ENCODE measurements around the gene GHRHR. TPM values are rescaled to one million over a fixed set of nuclear protein-coding genes. Genes with fewer than 3 reads are reported as not detected.

Gene GHRHR
- total and polyA plus RNA-seq, 2 of the 4 experiments (the other 2 are of a cell fraction): not detected

DNA sequence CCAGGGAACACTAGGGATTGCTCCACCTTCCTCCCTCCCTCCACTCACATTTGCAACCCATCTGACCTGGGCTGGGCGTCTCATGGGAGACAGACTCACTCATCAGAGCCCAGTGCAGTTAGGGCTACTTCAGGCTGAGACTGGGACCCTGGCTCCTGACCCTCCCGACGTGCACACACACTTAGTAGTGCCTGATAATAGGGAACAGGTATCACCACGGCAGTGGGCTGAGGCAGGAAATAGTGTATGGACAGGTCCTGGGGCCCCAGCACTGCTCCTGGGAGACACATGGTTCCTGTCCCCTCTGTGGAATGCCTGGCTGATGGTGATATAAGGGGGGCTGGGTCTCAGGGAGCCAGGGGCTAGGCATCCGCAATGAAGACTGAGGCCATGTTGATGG, 37.8 kb upstream of the GHRHR start:
- no peak overlapping the region for H3K4me3 ChIP-seq (ENCODE audit: insufficient read depth, low read depth, low read length)
- no peaks in the 10 kb centered on the region for H4K20me1 ChIP-seq (ENCODE audit: insufficient read depth, low read length)
- peaks cover 6% of the 10 kb centered on the region; the same call in 1 of the 2 replicates for H3K27me3 ChIP-seq (ENCODE audit: control insufficient read depth, insufficient read depth, low read length)
- CTCF ChIA-PET: no interaction called here
- no peak overlapping the region for H3K56ac ChIP-seq (ENCODE audit: extremely low read depth, insufficient read depth, low read length)
- H2BK15ac ChIP-seq (ENCODE audit: low read depth, low read length): no peak overlapping the region
- no peaks in the 10 kb centered on the region for H3K36me3 ChIP-seq (ENCODE audit: control insufficient read depth, insufficient read depth, low read length)
- no peak overlapping the region for H2BK5ac ChIP-seq (ENCODE audit: low read depth, low read length, poor library complexity, severe bottlenecking)
- no peak overlapping the region for H2BK120ac ChIP-seq (ENCODE audit: low read depth, low read length)
- peaks cover 9% of the 10 kb centered on the region for H3K4me1 ChIP-seq (ENCODE audit: control insufficient read depth, insufficient read depth, low read length)
- H2AK9ac ChIP-seq (replicated peaks; ENCODE audit: low read depth, low read length, poor library complexity): no peak overlapping the region
- no peak for TF ChIP-seq NFE2L2 (IDR thresholded peaks at IDR 0.05; ENCODE audit: low read depth, low read length)
- TF ChIP-seq, protein P1, sequence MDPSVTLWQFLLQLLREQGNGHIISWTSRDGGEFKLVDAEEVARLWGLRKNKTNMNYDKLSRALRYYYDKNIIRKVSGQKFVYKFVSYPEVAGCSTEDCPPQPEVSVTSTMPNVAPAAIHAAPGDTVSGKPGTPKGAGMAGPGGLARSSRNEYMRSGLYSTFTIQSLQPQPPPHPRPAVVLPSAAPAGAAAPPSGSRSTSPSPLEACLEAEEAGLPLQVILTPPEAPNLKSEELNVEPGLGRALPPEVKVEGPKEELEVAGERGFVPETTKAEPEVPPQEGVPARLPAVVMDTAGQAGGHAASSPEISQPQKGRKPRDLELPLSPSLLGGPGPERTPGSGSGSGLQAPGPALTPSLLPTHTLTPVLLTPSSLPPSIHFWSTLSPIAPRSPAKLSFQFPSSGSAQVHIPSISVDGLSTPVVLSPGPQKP (IDR thresholded peaks at IDR 0.05; ENCODE audit: borderline replicate concordance, low read depth, low read length): no peak
- TF ChIP-seq CHD1 (IDR thresholded peaks at IDR 0.05; ENCODE audit: low read depth, low read length): no peak
- TF ChIP-seq RAD21 (IDR thresholded peaks at IDR 0.05; ENCODE audit: low read length): no peak
- TF ChIP-seq RFX5 (IDR thresholded peaks at IDR 0.05; ENCODE audit: low read depth, low read length): no peak
- TF ChIP-seq FOS (IDR thresholded peaks at IDR 0.05; ENCODE audit: low read depth, low read length): no peak
- no peak for TF ChIP-seq POLR2A (IDR thresholded peaks at IDR 0.05; ENCODE audit: low read depth, low read length)
- TF ChIP-seq RCOR1 (IDR thresholded peaks at IDR 0.05; ENCODE audit: insufficient replicate concordance, low read length): no peak
- no peak for TF ChIP-seq MAZ (IDR thresholded peaks at IDR 0.05; ENCODE audit: borderline replicate concordance, low read depth, low read length)
- TF ChIP-seq, protein P2, sequence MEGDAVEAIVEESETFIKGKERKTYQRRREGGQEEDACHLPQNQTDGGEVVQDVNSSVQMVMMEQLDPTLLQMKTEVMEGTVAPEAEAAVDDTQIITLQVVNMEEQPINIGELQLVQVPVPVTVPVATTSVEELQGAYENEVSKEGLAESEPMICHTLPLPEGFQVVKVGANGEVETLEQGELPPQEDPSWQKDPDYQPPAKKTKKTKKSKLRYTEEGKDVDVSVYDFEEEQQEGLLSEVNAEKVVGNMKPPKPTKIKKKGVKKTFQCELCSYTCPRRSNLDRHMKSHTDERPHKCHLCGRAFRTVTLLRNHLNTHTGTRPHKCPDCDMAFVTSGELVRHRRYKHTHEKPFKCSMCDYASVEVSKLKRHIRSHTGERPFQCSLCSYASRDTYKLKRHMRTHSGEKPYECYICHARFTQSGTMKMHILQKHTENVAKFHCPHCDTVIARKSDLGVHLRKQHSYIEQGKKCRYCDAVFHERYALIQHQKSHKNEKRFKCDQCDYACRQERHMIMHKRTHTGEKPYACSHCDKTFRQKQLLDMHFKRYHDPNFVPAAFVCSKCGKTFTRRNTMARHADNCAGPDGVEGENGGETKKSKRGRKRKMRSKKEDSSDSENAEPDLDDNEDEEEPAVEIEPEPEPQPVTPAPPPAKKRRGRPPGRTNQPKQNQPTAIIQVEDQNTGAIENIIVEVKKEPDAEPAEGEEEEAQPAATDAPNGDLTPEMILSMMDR (conservative IDR thresholded peaks at IDR 0.05; ENCODE audit: low read depth, low read length): no peak
- TF ChIP-seq, protein P3, sequence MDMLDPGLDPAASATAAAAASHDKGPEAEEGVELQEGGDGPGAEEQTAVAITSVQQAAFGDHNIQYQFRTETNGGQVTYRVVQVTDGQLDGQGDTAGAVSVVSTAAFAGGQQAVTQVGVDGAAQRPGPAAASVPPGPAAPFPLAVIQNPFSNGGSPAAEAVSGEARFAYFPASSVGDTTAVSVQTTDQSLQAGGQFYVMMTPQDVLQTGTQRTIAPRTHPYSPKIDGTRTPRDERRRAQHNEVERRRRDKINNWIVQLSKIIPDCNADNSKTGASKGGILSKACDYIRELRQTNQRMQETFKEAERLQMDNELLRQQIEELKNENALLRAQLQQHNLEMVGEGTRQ (IDR thresholded peaks at IDR 0.05; ENCODE audit: low read depth, low read length): no peak
- TF ChIP-seq CEBPB (IDR thresholded peaks at IDR 0.05; ENCODE audit: low read depth, low read length): no peak
- no peak for TF ChIP-seq MAFK (IDR thresholded peaks at IDR 0.05; ENCODE audit: low read depth, low read length)
- in situ Hi-C loops (cut with MboI; ENCODE audit: low sequenced_read_pairs) (no loop called here), dilution Hi-C loops (cut with HindIII; ENCODE audit: low sequenced_read_pairs, unreplicated experiment) (no loop called here), intact Hi-C loops (cut with micrococcal nuclease) (no loop called here)
- no peak overlapping the region for H4K8ac ChIP-seq (ENCODE audit: low read depth in 2 of 2, low read length in 2 of 2)
- H3K14ac ChIP-seq (replicated peaks; ENCODE audit: low read depth, low read length): no peak overlapping the region
- H3K9ac ChIP-seq (ENCODE audit: low read depth, low read length): no peak overlapping the region
- WGBS, 2 experiments (ENCODE audit: extremely low coverage in 2 of 2, insufficient read length in 1 of 2): 100% methylated on average over 1 of the region's 5 CpGs; no CpG with 5 or more reads in 1 of the 2 experiments
- H3K4ac ChIP-seq (ENCODE audit: low read depth, low read length): no peak overlapping the region
- peaks cover 6% of the 10 kb centered on the region for H3K9me3 ChIP-seq (ENCODE audit: control insufficient read depth, insufficient read depth, low read length)
- no peak overlapping the region for H3K23ac ChIP-seq (ENCODE audit: low read depth, low read length)
- H3K79me1 ChIP-seq (ENCODE audit: low read depth in 1 of 2, low read length in 2 of 2): no peaks in the 10 kb centered on the region
- H3K27ac ChIP-seq (ENCODE audit: insufficient read depth, low read length): no peak overlapping the region
- H2AK5ac ChIP-seq (ENCODE audit: low read depth, low read length): no peak overlapping the region
- BruUV-seq (replicated peaks): no TSS peak
- no peak overlapping the region for H3K4me2 ChIP-seq (ENCODE audit: low read depth, low read length)
- H2BK20ac ChIP-seq (ENCODE audit: low read depth, low read length): no peak overlapping the region
- ATAC-seq (ENCODE audit: low read depth) (no peak), DNase-seq (no peak)
- peaks cover 7% of the 10 kb centered on the region; the same call in 1 of the 2 replicates for H3K9me1 ChIP-seq (ENCODE audit: insufficient read depth, low read length)
- no peak overlapping the region for H4K5ac ChIP-seq (ENCODE audit: low read depth, low read length)
- no peak overlapping the region for H4K91ac ChIP-seq (ENCODE audit: insufficient read depth, low read depth, low read length)
- H2AFZ ChIP-seq (replicated peaks; ENCODE audit: low read length, poor library complexity): no peak overlapping the region
- POLR2A ChIA-PET (ENCODE audit: unreplicated experiment): no interaction called here
- H3K18ac ChIP-seq (ENCODE audit: low read depth, low read length): no peak overlapping the region
